Measurements from ENCODE around the gene UBE2E2.

UBE2E2 gene

GRCh38 chr3:23399221-23399620 lies 196.1 kb downstream of the UBE2E2 start:
- DNase-seq, result no peak

GRCh38 chr3:23402728-23403492 lies 199.8 kb downstream of the UBE2E2 start:
- DNase-seq, result no peak

GRCh38 chr3:23404246-23404645 lies 201.1 kb downstream of the UBE2E2 start:
- DNase-seq, result no peak

GRCh38 chr3:23405081-23405480 lies 202.0 kb downstream of the UBE2E2 start:
- no peak for DNase-seq

GRCh38 chr3:23406601-23407000 lies 203.5 kb downstream of the UBE2E2 start:
- no peak for DNase-seq

- no peak for DNase-seq
Measured at GRCh38 chr3:23418026-23418425, 214.9 kb downstream of the UBE2E2 start.

GRCh38 chr3:23421811-23422516 lies 218.8 kb downstream of the UBE2E2 start:
- no peak for DNase-seq

- DNase-seq, result no peak
Measured at GRCh38 chr3:23422517-23422851, 219.4 kb downstream of the UBE2E2 start.

- DNase-seq, result no peak
Measured at GRCh38 chr3:23425410-23425809, 222.3 kb downstream of the UBE2E2 start.

- no peak for DNase-seq
Measured at GRCh38 chr3:23430781-23431398, 227.8 kb downstream of the UBE2E2 start.

GRCh38 chr3:23431764-23432163 lies 228.6 kb downstream of the UBE2E2 start:
- no peak for DNase-seq

GRCh38 chr3:23435318-23435717 lies 232.2 kb downstream of the UBE2E2 start:
- no peak for DNase-seq

GRCh38 chr3:23435904-23436303 lies 232.8 kb downstream of the UBE2E2 start:
- DNase-seq, result no peak

GRCh38 chr3:23437484-23438145 lies 234.5 kb downstream of the UBE2E2 start:
- no peak for DNase-seq

- DNase-seq, result no peak
Measured at GRCh38 chr3:23438657-23439056, 235.5 kb downstream of the UBE2E2 start.

- DNase-seq, result no peak
Measured at GRCh38 chr3:23439080-23439479, 236.0 kb downstream of the UBE2E2 start.

- no peak for DNase-seq
Measured at GRCh38 chr3:23440416-23441294, 237.5 kb downstream of the UBE2E2 start.

GRCh38 chr3:23442598-23443383 lies 239.7 kb downstream of the UBE2E2 start:
- no peak for DNase-seq

- DNase-seq, result no peak
Measured at GRCh38 chr3:23444386-23444785, 241.3 kb downstream of the UBE2E2 start.

- DNase-seq, result no peak
Measured at GRCh38 chr3:23446301-23446700, 243.2 kb downstream of the UBE2E2 start.

GRCh38 chr3:23448998-23449537 lies 245.9 kb downstream of the UBE2E2 start:
- DNase-seq, result no peak

Measured in NCI-H1092 (cell line).